Endodermal cell (in vitro differentiated cells): ENCODE measurements around the gene HMGA1. TPM values are rescaled to one million over a fixed set of nuclear protein-coding genes. Genes with fewer than 3 reads are reported as not detected.
"Not testable (repeated sequence)": the region's sequence is repeated elsewhere in the genome, so short reads cannot be mapped to it uniquely, and the experiment has no call there.

Source experiments
- DNase-seq: peaks from one replicate; pipeline ENCODE4 v3.0.0-alpha.2; 2017
- H3K27ac ChIP-seq: 2 replicates; pipeline ENCODE4 v1.5.1; 2013; ENCODE audit warnings: mild to moderate bottlenecking, low read depth, low read length, moderate library complexity
- H3K27me3 ChIP-seq: 2 replicates; pipeline ENCODE4 v1.6.1; 2013; ENCODE audit warnings: mild to moderate bottlenecking, low read length, moderate library complexity; ENCODE audit not compliant: insufficient read depth, control insufficient read depth, poor library complexity, severe bottlenecking
- H3K36me3 ChIP-seq: 2 replicates; pipeline ENCODE4 v1.7.0; 2013; ENCODE audit warnings: mild to moderate bottlenecking, low read length, moderate library complexity; ENCODE audit not compliant: control insufficient read depth, insufficient read depth
- H3K4me1 ChIP-seq: one replicate; pipeline ENCODE4 v1.7.0; 2013; ENCODE audit warnings: low read length; ENCODE audit not compliant: control insufficient read depth, insufficient read depth
- H3K4me3 ChIP-seq: 2 replicates; pipeline ENCODE4 v1.5.1; 2013; ENCODE audit warnings: mild to moderate bottlenecking, low read length, moderate library complexity
- H3K9ac ChIP-seq: 2 replicates; pipeline ENCODE4 v1.6.1; 2013; ENCODE audit warnings: mild to moderate bottlenecking, low read length, moderate library complexity; ENCODE audit not compliant: poor library complexity, severe bottlenecking; ENCODE audit errors: extremely low read depth
- H3K9me3 ChIP-seq: 2 replicates; pipeline ENCODE4 v1.6.1; 2013; ENCODE audit warnings: mild to moderate bottlenecking, low read length, moderate library complexity; ENCODE audit not compliant: control insufficient read depth
- H3K27ac Mint-ChIP-seq: 2 replicates; pipeline ENCODE4 v1.8.0; 2020; ENCODE audit warnings: mixed read lengths
- H3K27me3 Mint-ChIP-seq: 2 replicates; pipeline ENCODE4 v1.8.0; 2021; ENCODE audit warnings: mild to moderate bottlenecking, mixed read lengths; ENCODE audit not compliant: insufficient read depth
- H3K36me3 Mint-ChIP-seq: 2 replicates; pipeline ENCODE4 v1.8.0; 2020; ENCODE audit warnings: low read depth, mixed read lengths
- H3K4me1 Mint-ChIP-seq: 2 replicates; pipeline ENCODE4 v1.8.0; 2020; ENCODE audit warnings: mixed read lengths
- H3K4me3 Mint-ChIP-seq: 2 replicates; pipeline ENCODE4 v1.8.0; 2020; ENCODE audit warnings: mild to moderate bottlenecking, moderate library complexity, mixed read lengths
- H3K9me3 Mint-ChIP-seq: 2 replicates; pipeline ENCODE4 v1.8.0; 2020; ENCODE audit warnings: mild to moderate bottlenecking, mixed read lengths
- CTCF ChIP-seq: fragments of 200-600 bp; sonication (generic); conservative IDR thresholded peaks from 2 replicates; pipeline ENCODE4 v1.5.0; 2021; ENCODE audit warnings: antibody characterized with exemption, mild to moderate bottlenecking
- WGBS, 2 experiments: methylation state at CpG; one replicate each; pipeline versions ENCODE4 v1.1.5 to v1.1.7; 2013; ENCODE audit warnings: missing lambda C conversion rate in 2 of 2, mixed read lengths in 1 of 2; ENCODE audit not compliant: insufficient coverage in 1 of 2, insufficient read length in 1 of 2; 5-methylcytosine and 5-hydroxymethylcytosine counted together
- total RNA-seq, 2 donors: library from RNA; stranded (reverse); fragmentation: NEBNext Ultra II Directional in 1 of 2; extraction: Animal tissue kit (Norgen Biotek cat#: 25700) in 1 of 2; gene quantifications; 2 replicates in 1 of 2; 3 replicates in 1 of 2; pipeline ENCODE4 v1.2.1, GENCODE V29; 2021

HMGA1 gene
- total RNA-seq, 2 donors from 2014 or later, result 1,306 to 1,595 TPM

GRCh38 chr6:34245761-34246140 is 9.1 kb downstream of the HMGA1 start:
- not testable (repeated sequence) for H3K9me3 Mint-ChIP-seq, H3K9me3 ChIP-seq, H3K27ac ChIP-seq, DNase-seq, H3K4me1 ChIP-seq, H3K27me3 ChIP-seq, H3K4me3 Mint-ChIP-seq, H3K27me3 Mint-ChIP-seq, H3K9ac ChIP-seq, H3K4me3 ChIP-seq
- 93% methylated on average over 7 of the region's 7 CpGs; no CpG with 5 or more reads in 1 of the 2 experiments for WGBS, 2 experiments
- H3K36me3 Mint-ChIP-seq, result peaks cover 46% of the 10 kb centered on the region
- peaks cover 39% of the 10 kb centered on the region for H3K36me3 ChIP-seq
- peak overlapping the region; percentile 52 for H3K27ac Mint-ChIP-seq
- H3K4me1 Mint-ChIP-seq, result peaks cover 12% of the 10 kb centered on the region

- Mint-ChIP-seq H3K4me1 (peaks cover 11% of the 10 kb centered on the region), H3K9me3 (no peaks in the 10 kb centered on the region), H3K27me3 (peaks cover 2% of the 10 kb centered on the region), H3K4me3 (no peak overlapping the region), H3K36me3 (peaks cover 41% of the 10 kb centered on the region), H3K27ac (peak overlapping the region; percentile 52)
- H3K9ac ChIP-seq, result no peak overlapping the region
- peaks cover 5% of the 10 kb centered on the region for H3K4me1 ChIP-seq
- 60% methylated on average over 2 of the region's 2 CpGs; no CpG with 5 or more reads in 1 of the 2 experiments for WGBS, 2 experiments
- TF ChIP-seq CTCF, result no peak
- no peaks in the 10 kb centered on the region for H3K9me3 ChIP-seq
- H3K36me3 ChIP-seq, result peaks cover 35% of the 10 kb centered on the region
- H3K4me3 ChIP-seq, result no peak overlapping the region
- H3K27me3 ChIP-seq, result no peaks in the 10 kb centered on the region
- H3K27ac ChIP-seq, result no peak overlapping the region
- no peak for DNase-seq
Observed at GRCh38 chr6:34246249-34246562, 9.5 kb downstream of the HMGA1 start.

- H3K9me3 ChIP-seq, result no peaks in the 10 kb centered on the region
- H3K4me3 ChIP-seq, result no peak overlapping the region
- H3K9ac ChIP-seq, result no peak overlapping the region
- TF ChIP-seq CTCF, result peak; percentile 71
- Mint-ChIP-seq H3K4me3 (no peak overlapping the region), H3K4me1 (peaks cover 7% of the 10 kb centered on the region), H3K27me3 (peaks cover 2% of the 10 kb centered on the region), H3K9me3 (no peaks in the 10 kb centered on the region), H3K27ac (peak overlapping the region; percentile 66), H3K36me3 (peaks cover 35% of the 10 kb centered on the region)
- H3K36me3 ChIP-seq, result peaks cover 29% of the 10 kb centered on the region
- 64 to 69% methylated on average over 4 to 8 of the region's 8 CpGs for WGBS, 2 experiments
- no peak overlapping the region for H3K27ac ChIP-seq
- DNase-seq, result peak; percentile 89
- H3K4me1 ChIP-seq, result peaks cover under 1% of the 10 kb centered on the region
- no peaks in the 10 kb centered on the region for H3K27me3 ChIP-seq
Observed at GRCh38 chr6:34246563-34247391, 10.1 kb downstream of the HMGA1 start.
